Measurements from ENCODE around the gene LMTK2. TPM values are rescaled to one million over a fixed set of nuclear protein-coding genes. Genes with fewer than 3 reads are reported as not detected.

LMTK2 gene
- 7.1 and 7.5 TPM in 2 replicates for total RNA-seq (2014; rRNA removed; shearing (Covaris generic))

DNA sequence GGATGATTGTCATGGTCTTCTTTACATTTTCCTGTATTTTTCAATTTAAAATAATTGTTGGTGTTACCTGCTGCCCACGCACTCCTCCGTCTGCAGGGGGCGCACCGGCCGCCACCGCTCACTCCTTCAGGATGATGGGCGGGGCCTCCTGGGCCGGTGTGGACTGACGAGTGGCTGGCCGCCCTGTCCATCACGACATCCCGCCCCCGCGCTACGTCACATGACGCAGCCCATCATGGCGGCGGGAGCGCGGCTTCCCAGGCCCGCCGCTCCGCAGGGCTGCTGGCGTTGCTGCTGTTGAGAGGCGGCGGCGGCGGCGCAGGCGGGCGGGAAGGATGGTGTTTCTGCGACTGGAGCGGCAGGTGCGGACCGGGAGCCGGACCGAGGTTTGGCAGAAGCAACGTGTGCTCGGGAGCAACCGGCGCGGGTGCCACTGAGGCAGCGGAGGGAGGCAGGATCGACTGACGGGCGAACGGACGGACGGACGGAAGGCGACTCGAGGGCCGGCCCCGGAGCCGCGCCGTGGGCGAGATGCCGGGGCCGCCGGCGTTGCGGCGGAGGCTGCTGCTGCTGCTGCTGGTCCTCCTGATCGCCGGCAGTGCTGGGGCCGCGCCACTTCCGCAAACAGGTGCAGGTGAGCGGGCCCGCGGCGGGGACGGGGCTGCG, at the start of gene LMTK2:
LMTK2 (plus strand) TSS at position 216 of the 666 bp plus-strand sequence; CDS start at position 532, 316 bp downstream.
- DNase-seq (ENCODE audit: low spot score), result peak; percentile 94

DNA sequence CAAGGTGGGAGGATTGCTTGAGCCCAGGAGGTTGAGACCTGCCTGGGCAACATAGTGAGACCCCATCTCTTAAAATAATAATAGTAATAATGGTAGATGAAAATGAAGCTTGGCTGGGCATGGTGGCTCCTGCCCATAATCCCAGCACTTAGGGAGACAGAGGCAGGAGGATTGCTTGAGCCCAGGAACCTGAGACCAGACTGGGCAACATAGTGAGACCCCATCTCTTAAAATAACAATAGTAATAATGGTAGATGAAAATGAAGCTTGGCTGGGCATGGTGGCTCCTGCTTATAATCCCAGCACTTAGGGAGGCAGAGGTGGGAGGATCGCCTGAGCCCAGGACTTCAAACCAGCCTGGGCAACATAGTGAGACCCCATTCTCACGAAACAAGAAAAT, 49.5 kb upstream of the LMTK2 start:
- DNase-seq (ENCODE audit: low spot score), result no peak

DNA sequence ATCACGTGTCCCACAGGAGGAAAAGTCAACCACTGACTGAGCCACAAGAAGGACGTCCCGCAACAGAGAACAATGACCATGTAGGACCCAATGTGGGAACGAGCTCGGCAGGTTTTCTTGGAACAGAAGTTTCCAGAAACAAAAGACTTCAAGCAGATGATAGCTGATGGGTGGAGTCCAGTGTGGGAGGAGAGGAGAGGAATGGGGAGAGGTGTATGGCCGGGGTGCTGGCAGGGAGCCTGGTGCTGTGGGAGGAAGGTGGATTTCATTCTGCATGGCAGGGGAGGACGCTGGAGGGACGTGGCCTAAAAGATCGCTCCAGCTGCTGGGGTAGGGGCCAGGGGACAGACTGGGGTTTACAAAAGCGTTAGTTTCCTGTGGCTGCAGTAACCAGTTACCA, 48.5 kb upstream of the LMTK2 start:
- DNase-seq (ENCODE audit: low spot score), result no peak

DNA sequence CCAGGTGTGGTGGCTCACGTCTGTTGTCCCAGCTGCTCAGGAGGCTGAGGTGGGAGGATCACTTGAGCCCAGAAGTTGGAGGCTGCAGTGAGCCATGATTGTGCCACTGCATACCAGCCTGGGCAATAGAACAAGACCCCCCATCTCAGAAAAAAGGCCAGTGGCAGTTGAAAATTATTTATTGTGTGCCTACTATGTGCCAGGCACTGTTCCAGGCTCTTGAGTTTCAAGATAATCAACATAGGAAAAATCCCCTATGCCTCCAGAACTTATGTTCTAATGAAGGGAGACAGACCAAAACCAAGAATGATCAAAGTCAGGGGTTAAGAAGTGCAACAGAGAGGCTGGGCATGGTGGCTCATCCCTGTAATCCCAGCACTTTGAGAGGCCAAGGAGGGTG, 42.4 kb upstream of the LMTK2 start:
- DNase-seq (ENCODE audit: low spot score), result no peak

DNA sequence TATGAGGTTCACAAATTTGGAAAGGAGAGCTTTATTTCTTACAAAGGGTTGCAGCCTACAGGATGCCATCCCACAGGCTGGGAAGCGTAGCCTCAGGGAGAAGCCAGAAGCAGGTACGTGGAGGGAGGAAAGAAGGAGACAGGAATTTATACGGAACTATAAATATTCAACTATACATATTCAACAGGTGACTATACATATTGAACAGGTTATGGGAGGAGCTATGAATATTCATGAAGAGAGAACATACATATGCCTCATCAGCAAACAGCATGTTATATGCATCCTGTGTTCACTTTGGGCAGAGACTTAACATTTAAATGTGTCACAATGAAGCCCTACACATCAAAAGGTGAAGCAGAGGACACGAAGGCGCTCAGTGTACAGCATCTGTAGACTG, 40.5 kb upstream of the LMTK2 start:
- no peak for DNase-seq (ENCODE audit: low spot score)

DNA sequence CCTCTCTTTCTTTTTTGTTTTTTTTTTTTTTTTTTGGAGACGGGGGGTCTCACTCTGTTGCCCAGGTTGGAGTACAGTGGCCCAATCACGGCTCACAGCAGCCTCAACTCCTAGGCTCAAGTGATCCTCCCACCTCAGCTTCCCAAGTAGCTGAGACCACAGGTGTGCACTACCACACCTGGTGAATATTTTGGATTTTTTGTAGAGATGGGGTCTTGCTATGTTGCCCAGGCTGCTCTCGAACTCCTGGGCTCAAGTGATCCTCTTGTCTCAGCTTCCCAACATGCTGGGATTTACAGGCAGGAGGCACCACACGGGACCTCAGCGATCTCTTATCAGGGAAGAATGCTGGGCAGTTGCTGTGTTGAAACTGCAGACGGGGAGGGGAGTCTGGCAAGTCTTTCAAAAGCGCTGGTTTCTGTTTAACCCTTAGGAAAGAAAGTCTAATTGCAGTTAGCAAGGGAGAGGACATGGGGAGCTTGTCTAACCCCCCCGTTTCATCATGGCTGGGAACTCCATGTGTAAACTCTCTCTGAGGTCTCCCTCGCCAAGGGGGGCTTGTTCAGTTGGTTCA, 39.6 kb upstream of the LMTK2 start:
- DNase-seq (ENCODE audit: low spot score), result no peak

DNA sequence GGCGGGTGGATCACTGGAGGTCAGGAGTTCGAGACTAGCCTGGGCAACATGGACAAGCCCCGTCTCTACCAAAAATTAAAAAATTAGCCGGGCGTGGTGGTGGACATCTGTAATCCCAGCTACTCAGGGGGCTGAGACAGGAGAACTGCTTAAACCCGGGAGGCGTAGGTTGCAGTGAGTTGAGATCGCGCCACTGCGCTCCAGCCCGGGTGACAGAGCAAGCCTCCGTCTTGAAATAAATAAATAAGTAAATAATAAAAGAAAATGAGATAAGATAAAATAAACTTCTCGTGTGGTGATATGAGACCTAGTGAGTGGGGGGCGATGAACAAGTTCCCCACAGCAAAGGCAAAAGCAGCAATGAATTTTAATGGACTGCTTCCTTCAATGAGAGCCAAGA, 33.6 kb upstream of the LMTK2 start:
- no peak for DNase-seq (ENCODE audit: low spot score)

DNA sequence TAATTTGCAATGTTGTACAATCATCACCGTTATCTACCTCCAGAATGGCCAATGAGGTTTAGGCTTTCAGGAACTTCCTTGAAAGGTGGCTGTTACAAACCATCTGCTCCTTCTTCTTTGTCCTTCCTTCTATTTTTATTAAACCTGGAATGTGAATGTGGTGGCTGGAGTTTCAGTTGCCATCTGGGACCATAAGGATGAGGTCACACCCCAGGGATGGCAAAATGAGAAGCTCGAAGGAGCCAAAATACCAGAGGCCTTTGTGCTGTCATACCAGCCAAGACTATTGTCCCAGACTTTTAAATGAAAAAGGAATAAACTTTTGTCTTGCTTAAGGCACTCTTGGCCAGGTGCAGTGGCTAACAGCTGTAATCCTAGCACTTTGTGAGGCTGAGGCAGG, 30.9 kb upstream of the LMTK2 start:
- DNase-seq (ENCODE audit: low spot score), result no peak

DNA sequence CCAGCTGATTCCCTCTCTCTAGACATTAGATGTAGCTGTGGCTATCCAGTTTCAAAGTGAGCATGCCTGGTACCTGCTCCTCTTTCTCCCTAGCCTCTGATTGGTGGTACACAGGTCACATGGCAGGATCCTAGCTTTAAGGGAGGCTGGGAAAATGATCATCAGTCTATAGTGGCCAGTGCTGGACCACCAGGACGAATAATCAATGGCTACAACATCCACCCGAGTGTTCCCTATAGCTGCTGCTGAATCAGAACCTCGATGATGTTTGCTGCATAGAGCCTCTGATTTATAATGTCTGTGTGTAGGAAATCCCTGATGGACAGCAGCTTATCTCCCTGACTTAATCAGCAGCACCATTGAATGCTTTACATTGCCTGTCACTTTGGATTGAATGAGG, 28.9 kb upstream of the LMTK2 start:
- DNase-seq (ENCODE audit: low spot score), result no peak

DNA sequence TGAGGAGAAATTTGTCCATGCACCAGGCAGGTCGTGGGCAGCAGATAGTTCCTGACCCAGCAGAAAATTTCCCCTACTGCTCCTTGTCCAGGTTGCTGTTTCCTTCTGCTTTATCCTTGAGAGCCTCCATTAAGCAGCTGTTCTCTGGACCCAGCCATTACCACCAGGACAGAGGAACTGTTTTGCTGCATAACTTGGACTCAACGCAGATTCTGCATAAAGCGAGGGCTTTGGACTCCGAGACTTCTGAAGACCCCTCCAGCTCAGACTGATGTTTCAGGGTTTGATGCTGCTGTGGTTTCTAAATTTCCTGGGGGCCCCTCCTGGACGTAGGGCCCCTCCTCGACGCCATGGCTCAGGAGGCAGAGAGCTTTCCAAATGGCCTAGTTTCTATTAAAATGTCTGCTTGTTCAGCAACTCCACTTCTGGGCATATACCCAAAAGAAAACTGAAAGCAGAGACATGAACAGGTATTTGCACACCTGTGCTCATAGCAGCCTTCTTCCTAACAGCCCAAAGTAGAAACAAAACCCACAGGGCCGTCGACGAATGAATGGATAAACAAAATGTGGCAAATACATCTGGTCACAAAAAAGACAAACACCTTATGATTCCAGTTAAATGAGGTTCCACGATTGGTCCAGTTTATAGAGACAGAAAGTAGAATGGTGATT, 28.3 kb upstream of the LMTK2 start:
- DNase-seq (ENCODE audit: low spot score), result no peak

DNA sequence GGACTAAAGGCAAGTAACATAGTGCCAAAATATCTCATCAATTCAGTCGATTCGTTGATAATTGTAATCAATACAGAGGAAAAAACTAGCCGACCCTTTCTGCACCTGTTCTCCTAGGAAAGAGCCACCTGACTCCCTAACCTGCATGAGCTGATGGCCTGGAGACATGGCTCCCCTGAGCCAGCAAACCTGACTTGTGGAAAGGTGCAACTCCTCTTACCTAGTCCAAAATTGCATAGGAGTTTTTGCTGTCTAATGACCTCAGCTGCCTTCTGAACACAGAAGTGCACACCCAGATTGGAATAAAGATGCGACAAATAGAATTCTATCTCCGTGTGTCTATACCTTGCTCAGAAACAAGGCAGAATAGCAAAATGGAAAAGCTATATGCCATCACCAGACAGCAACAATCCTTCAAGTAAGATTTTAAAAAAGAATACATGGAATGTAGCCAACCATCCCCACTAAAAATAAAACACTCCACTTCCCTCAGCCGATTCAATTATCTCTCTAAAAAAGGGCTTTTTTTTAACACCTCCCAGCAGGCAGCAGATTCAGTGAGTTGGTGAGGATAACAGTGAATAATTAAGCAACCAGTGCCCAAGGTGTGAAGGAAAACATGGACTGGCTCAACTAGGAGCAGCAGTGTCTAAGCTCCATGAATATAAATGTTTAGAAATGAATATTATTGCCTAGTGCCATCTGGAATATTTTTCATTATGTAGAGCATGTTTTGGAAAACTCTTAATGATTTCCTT, 26.6 kb upstream of the LMTK2 start:
- no peak for DNase-seq (ENCODE audit: low spot score)

DNA sequence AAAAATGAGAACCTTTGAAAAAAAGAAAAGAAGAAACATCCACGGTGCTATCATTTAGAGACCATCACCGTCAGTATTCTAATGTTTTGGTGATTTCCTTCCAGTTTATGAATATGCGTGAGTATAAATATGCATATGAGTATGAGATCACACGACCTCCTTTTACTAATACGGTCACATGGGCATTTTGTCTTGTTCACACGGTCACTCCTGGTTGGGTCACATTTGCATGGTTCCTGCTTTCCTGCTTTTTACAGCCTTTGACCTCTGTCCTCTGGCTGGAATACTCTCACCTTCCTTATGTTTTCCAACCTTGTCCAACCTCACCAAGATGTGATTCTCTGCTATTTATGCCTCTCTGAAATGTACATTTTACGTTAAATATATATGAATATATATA, 25.3 kb upstream of the LMTK2 start:
- DNase-seq (ENCODE audit: low spot score), result no peak

DNA sequence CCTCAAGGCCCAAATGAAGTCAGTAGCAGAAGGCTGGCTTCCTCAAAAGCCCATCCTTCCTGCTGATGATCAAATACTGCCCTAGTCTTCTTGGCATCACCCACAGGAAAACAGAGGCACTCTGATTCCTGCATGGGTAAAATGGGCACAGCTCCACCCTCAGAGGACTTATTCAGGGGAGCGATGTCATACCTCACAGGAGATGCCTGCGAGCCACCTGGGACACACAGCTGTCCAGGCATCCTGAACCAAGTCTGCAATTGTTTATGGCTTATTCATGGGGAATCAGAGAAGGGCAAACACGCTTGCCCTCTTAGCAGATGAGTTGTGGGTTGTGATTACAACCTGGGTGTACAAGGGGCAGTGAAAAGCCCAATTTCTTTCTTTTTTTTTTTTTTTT, 22.0 kb upstream of the LMTK2 start:
- no peak for DNase-seq (ENCODE audit: low spot score)

DNA sequence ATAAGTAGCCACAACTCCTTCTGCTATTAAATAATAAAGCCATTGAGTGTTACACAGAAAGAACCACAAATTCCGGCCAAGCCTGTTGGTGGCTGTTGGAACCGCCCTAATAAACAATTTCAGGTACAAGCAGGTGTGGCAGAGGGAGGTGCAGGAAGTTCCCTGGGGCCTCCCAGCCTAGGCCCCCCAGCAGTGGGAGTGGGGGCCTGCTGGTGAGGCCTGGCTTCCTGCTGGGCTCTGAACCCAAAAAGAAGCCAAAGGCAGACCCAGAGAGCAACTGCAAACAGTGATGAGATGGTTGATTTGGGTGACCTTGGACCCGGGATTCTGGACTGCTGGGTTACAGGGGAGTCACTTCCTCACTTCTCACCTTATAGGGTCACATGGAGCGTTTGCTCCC, 21.0 kb upstream of the LMTK2 start:
- DNase-seq (ENCODE audit: low spot score), result no peak

DNA sequence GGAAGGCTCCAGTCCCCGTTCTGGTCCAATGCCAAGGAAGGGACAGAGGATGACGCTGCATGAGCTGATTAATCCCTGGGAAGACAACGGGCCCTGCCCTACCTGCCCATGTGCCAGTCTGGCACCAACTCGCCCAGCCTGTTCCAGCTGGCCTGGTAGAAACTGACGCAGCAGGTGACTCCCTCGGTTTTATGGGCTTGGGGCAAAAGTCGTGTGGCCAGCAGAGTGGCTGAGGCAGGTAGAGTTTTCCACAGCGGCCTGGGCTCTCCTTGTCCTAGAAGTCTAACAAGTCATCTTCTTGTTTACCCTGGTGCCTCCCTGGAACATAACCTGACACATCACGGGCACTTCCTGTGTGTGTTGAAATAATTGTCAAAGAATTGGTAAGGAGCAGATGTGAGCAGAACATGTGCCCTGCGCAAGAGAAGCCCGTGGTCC, 20.4 kb upstream of the LMTK2 start:
- no peak for DNase-seq (ENCODE audit: low spot score)

DNA sequence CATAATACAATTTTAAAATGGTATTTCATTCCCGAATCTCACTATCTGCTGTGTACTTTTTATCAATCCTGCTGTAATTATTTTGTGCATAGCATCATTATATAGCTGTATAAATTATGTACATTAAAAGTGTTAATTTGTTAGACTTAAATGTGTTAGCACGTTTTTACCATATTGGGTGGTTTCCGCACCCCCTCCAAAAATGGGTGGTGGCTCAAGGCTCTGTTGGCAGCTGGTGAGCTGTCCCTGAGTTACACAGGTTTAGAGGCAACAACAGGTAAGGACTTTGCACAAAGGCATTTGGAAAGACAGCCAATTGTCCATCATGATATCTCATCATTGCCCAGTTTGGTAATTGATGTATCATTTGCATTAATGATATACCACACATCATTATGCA, 18.6 kb upstream of the LMTK2 start:
- DNase-seq (ENCODE audit: low spot score), result no peak

DNA sequence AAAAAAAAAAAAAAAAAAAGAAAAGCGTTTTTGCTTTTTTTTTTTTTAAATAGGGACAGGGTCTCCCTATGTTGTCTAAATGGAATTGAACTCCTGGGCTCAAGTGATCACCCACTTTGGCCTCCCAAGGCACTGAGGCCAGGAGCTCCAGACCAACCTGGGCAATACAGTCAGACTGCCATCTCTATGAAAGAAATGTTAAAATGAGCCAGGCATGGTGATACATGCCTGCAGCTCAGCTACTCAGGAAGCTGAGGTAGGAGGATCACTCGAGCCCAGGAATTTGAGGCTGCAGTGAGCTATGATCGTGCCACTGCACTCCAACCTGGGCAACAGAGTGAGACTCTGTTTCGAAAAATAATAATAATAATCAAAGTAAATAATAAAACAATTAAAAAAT, 16.5 kb upstream of the LMTK2 start:
- DNase-seq (ENCODE audit: low spot score), result no peak

DNA sequence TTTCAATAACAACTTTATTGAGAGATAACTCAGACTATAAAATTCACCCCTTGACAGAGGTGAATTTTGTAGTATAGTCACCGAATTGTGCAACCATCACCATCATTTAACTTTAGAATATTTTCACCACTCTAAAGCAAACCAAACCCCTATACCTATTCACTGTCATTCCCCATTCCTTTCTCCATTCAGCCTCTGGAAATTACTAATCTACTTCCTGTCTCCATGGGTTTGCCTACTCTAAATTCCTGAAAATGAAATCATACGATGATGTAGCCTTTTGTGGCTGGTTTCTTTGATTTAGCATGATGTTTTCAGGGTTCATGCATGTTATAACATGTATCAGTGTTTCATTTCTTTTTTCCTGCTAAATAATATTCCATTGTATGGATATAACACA, 15.6 kb upstream of the LMTK2 start:
- DNase-seq (ENCODE audit: low spot score), result no peak

DNA sequence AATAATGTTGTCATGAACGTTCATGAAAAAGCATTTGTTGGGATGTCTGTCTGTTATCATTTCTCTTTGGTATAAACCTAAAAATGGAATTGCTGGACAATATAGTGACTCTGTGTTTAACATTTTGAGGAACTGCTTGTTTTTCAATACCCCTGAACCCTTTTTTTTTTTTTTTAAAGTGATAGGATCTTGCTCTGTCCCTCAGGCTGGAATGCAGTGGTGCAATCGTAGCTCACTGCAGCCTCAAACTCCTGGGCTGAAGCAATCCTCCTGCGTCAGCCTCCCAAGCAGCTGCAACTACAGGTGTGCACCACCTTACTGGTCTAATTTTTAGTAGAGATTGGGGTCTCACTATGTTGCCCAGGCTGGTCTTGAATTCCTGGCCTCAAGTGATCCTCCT, 15.1 kb upstream of the LMTK2 start:
- no peak for DNase-seq (ENCODE audit: low spot score)

DNA sequence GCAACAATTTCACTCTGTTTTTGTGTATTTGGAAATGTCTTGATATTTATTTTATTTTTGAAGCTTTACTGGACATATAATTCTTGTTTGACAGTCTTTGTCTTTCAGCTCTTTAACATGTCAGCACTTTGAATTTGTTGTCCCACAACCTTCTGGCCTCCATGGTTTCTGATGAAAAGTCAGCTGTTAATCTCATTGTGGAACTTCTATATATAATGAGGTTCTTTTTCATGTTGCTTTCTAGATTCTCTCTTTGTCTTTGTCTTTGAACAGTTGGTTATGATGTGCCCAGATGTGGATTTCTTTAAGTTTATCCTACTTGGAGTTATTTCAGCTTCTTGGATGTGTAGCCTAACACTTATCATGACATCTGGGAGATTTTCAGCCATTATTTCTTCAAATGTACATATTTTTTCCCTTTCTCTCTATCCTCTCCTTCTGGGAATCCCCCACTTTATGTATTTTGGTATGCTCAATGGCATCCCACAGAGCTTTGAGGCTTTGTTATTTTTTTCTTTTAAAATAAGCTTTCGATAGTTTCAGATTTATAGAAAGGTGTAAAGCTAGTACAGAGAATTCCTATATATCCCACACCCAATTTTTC, 9.5 kb upstream of the LMTK2 start:
- DNase-seq (ENCODE audit: low spot score), result no peak

DNA sequence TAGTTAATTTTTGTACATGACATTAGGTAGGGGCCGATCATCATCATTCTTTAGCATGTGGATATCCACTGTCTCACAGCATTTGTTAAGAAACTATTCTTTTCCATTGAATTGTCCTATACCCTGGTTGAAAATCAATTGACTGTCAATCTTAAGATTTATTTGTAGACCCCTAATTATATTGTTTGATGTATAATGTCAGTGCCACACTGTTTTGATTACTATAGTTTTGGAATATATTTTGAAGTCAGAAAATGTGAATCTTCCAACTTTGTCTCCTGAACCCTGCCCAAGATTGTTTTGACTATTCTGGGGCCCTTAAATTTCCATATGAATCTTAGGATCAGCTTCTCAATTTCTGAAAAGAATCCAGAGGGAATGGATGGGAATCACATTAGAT, 6.6 kb upstream of the LMTK2 start:
- DNase-seq (ENCODE audit: low spot score), result no peak

DNA sequence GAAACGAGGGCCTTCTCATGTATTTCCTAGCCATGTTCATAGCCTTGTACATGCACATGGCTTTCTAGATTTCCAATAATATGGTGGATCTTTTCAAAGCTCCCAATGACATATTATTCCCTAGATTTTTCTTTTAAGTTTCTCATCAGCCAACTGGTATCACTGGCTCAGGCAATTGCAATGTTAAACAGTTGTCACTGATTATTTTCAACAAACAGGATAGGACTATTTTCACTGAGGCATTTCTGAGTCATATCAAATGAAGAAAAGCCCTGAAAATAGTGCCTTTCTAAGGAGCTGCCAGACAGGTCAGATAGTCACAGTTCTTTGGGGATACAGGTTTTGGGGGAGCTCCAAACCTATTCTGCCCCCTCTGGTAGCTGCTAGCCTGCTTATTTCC, 4.5 kb upstream of the LMTK2 start:
- DNase-seq (ENCODE audit: low spot score), result no peak
